Prostate gland (tissue), 2 donors: ENCODE results near the gene DYRK2.

ENCODE experiments used
- CTCF ChIP-seq, 4 experiments: fragments of 200-600 bp in 2 of 4; fragments of 450-650 bp in 2 of 4; sonication (generic) in 2 of 4; IDR thresholded peaks; 1 replicate in 3 of 4; 2 replicates in 1 of 4; pipeline ENCODE4 v1.5.1; 2016 to 2019; ENCODE audit warnings: antibody characterized with exemption in 4 of 4, mild to moderate bottlenecking in 2 of 4, moderate library complexity in 2 of 4
- POLR2A ChIP-seq: fragments of 450-650 bp; IDR thresholded peaks from one replicate; pipeline ENCODE4 v1.6.1; 2016; ENCODE audit warnings: antibody characterized with exemption, mild to moderate bottlenecking
- POLR2AphosphoS5 ChIP-seq: sonication (generic); formaldehyde crosslinking; IDR thresholded peaks from one replicate; pipeline ENCODE4 v1.6.1; 2017; ENCODE audit warnings: antibody characterized with exemption

GRCh38 chr12:67694306-67694900 is 45.9 kb downstream of the DYRK2 start:
- TF ChIP-seq POLR2AphosphoS5: no peak
- no peak for TF ChIP-seq CTCF (IDR thresholded peaks at IDR 0.05)
- TF ChIP-seq POLR2A: no peak
